ENCODE data around the gene FAM171A1. TPM values are rescaled to one million over a fixed set of nuclear protein-coding genes. Genes with fewer than 3 reads are reported as not detected.
"Not testable (repeated sequence)": the region's sequence is repeated elsewhere in the genome, so short reads cannot be mapped to it uniquely, and the experiment has no call there.

Gene FAM171A1
- polyA plus RNA-seq, 1 donor (not counting 4 experiments of a cell fraction or from before 2014, with no cell fraction given), result 8.8 TPM

DNA sequence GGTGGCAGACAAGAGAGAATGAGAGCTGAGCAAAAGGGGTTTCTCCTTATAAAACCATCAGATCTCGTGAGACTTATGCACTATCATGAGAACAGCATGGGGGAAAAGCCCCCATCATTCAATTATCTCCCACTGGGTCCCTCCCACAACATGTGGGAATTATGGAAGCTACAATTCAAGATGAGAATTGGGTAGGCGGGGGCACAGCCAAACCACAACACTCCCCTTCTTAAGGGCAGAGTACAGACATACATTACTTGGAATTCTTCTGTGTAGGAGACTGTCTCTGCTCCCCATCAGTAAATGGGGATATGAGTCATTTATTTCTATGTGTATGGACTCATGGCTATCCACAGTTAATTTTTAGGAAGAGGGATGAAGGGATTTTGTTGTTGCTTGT lies 31.2 kb downstream of the FAM171A1 start:
- Histone ChIP-seq H3K79me2 (ENCODE audit: control insufficient read depth, insufficient read depth, low read length) (peaks cover 7% of the 10 kb centered on the region), H3K4me2 (ENCODE audit: control insufficient read depth, extremely low read depth, insufficient read depth, low read depth, low read length) (no peak overlapping the region), H3K36me3 (ENCODE audit: control insufficient read depth in 2 of 2, extremely low read depth in 1 of 2, insufficient read depth in 2 of 2, low read length in 2 of 2) (no peaks in the 10 kb centered on the region), H3K4me3 (ENCODE audit: control insufficient read depth in 2 of 3, extremely low read depth in 1 of 3, insufficient read depth in 2 of 3, low read depth in 1 of 3, low read length in 3 of 3) (no peak overlapping the region), H3K27ac (ENCODE audit: control insufficient read depth, insufficient read depth, low read length) (no peak overlapping the region), H2AFZ (ENCODE audit: control insufficient read depth, low read length) (no peak overlapping the region), H3K4me1 (ENCODE audit: control insufficient read depth, extremely low read depth, insufficient read depth, low read length) (peaks cover 4% of the 10 kb centered on the region), H3K9ac (ENCODE audit: control insufficient read depth, extremely low read depth, insufficient read depth, low read length) (no peak overlapping the region), H3K9me1 (ENCODE audit: control insufficient read depth, extremely low read depth, insufficient read depth, low read length) (no peaks in the 10 kb centered on the region), H3K27me3 (ENCODE audit: control insufficient read depth, extremely low read depth, insufficient read depth, low read length) (no peaks in the 10 kb centered on the region), H4K20me1 (ENCODE audit: control insufficient read depth, extremely low read depth, insufficient read depth, low read length) (no peaks in the 10 kb centered on the region), H3K9me3 (ENCODE audit: control insufficient read depth, low read depth, low read length) (no peaks in the 10 kb centered on the region)
- no peak for TF ChIP-seq EZH2 (IDR thresholded peaks at IDR 0.05; ENCODE audit: low read length)
- TF ChIP-seq, protein P1, sequence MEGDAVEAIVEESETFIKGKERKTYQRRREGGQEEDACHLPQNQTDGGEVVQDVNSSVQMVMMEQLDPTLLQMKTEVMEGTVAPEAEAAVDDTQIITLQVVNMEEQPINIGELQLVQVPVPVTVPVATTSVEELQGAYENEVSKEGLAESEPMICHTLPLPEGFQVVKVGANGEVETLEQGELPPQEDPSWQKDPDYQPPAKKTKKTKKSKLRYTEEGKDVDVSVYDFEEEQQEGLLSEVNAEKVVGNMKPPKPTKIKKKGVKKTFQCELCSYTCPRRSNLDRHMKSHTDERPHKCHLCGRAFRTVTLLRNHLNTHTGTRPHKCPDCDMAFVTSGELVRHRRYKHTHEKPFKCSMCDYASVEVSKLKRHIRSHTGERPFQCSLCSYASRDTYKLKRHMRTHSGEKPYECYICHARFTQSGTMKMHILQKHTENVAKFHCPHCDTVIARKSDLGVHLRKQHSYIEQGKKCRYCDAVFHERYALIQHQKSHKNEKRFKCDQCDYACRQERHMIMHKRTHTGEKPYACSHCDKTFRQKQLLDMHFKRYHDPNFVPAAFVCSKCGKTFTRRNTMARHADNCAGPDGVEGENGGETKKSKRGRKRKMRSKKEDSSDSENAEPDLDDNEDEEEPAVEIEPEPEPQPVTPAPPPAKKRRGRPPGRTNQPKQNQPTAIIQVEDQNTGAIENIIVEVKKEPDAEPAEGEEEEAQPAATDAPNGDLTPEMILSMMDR (optimal IDR thresholded peaks at IDR 0.05 in 1 of 3, IDR thresholded peaks at IDR 0.05 in 1 of 3, conservative IDR thresholded peaks at IDR 0.05 in 1 of 3; ENCODE audit: extremely low read depth in 1 of 3, insufficient read depth in 2 of 3, low read length in 3 of 3), result no peak
- dilution Hi-C loops (cut with MboI; ENCODE audit: extremely low pct_ligation_motif_present, low sequenced_read_pairs), result no loop called here
- no peak for FAIRE-seq
- DNase-seq (ENCODE audit: low read depth, low spot score), result no peak

DNA sequence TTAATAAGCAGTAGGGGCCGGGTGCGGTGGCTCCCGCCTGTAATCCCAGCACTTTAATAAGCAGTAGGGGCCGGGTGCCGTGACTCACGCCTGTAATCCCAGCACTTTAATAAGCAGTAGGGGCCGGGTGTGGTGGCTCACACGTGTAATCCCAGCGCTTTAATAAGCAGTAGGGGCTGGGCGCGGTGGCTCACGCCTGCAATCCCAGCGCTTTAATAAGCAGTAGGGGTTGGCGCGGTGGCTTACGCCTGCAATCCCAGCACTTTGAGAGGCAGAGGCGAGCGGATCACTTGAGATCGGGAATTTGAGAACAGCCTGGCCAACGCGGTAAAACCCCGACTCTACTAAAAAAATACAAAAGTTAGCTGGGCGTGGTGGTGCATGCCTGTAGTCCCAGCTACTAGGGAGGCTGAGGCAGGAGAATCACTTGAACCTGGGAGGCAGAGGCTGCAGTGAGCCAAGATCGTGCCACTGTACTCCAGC lies 33.6 kb downstream of the FAM171A1 start:
- H3K4me1 ChIP-seq (ENCODE audit: control insufficient read depth, extremely low read depth, insufficient read depth, low read length); H3K27me3 ChIP-seq (ENCODE audit: control insufficient read depth, extremely low read depth, insufficient read depth, low read length); H3K4me3 ChIP-seq (ENCODE audit: control insufficient read depth in 2 of 3, extremely low read depth in 1 of 3, insufficient read depth in 2 of 3, low read depth in 1 of 3, low read length in 3 of 3); H4K20me1 ChIP-seq (ENCODE audit: control insufficient read depth, extremely low read depth, insufficient read depth, low read length); H3K36me3 ChIP-seq (ENCODE audit: control insufficient read depth in 2 of 2, extremely low read depth in 1 of 2, insufficient read depth in 2 of 2, low read length in 2 of 2); DNase-seq (ENCODE audit: low read depth, low spot score); H3K79me2 ChIP-seq (ENCODE audit: control insufficient read depth, insufficient read depth, low read length); H2AFZ ChIP-seq (ENCODE audit: control insufficient read depth, low read length); H3K27ac ChIP-seq (ENCODE audit: control insufficient read depth, insufficient read depth, low read length); FAIRE-seq; H3K4me2 ChIP-seq (ENCODE audit: control insufficient read depth, extremely low read depth, insufficient read depth, low read depth, low read length); H3K9me1 ChIP-seq (ENCODE audit: control insufficient read depth, extremely low read depth, insufficient read depth, low read length); H3K9me3 ChIP-seq (ENCODE audit: control insufficient read depth, low read depth, low read length); dilution Hi-C loops (cut with MboI; ENCODE audit: extremely low pct_ligation_motif_present, low sequenced_read_pairs); H3K9ac ChIP-seq (ENCODE audit: control insufficient read depth, extremely low read depth, insufficient read depth, low read length): not testable (repeated sequence)

DNA sequence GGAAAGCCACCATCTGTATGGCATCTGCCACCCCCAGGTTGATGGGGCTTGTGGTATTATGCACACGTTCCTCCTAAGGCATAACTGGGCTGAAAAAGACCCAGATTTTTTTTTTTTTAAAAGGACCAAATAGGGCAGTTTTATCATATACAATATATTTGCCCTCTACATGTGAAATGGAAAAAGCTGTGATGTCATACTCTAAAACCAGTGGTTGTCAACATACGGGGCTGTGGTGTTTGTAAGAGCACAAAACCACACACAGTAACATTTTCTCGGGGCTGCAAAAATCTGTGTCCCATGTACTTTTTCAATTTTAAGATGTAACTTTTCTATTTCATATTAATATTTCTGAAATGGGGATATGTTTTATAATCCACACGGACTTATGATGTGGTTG lies 34.9 kb downstream of the FAM171A1 start:
- H3K9me3 ChIP-seq (ENCODE audit: control insufficient read depth, low read depth, low read length), result no peaks in the 10 kb centered on the region
- dilution Hi-C loops (cut with MboI; ENCODE audit: extremely low pct_ligation_motif_present, low sequenced_read_pairs), result no loop called here
- no peak overlapping the region for H2AFZ ChIP-seq (ENCODE audit: control insufficient read depth, low read length)
- H3K9me1 ChIP-seq (ENCODE audit: control insufficient read depth, extremely low read depth, insufficient read depth, low read length), result no peaks in the 10 kb centered on the region
- H3K27ac ChIP-seq (ENCODE audit: control insufficient read depth, insufficient read depth, low read length), result no peak overlapping the region
- H3K79me2 ChIP-seq (ENCODE audit: control insufficient read depth, insufficient read depth, low read length), result no peaks in the 10 kb centered on the region
- H3K27me3 ChIP-seq (ENCODE audit: control insufficient read depth, extremely low read depth, insufficient read depth, low read length), result no peaks in the 10 kb centered on the region
- FAIRE-seq (no peak), DNase-seq (ENCODE audit: low read depth, low spot score) (no peak)
- no peak overlapping the region for H3K4me2 ChIP-seq (ENCODE audit: control insufficient read depth, extremely low read depth, insufficient read depth, low read depth, low read length)
- no peak overlapping the region for H3K4me3 ChIP-seq (ENCODE audit: control insufficient read depth in 2 of 3, extremely low read depth in 1 of 3, insufficient read depth in 2 of 3, low read depth in 1 of 3, low read length in 3 of 3)
- no peak overlapping the region for H3K9ac ChIP-seq (ENCODE audit: control insufficient read depth, extremely low read depth, insufficient read depth, low read length)
- no peak for TF ChIP-seq EZH2 (IDR thresholded peaks at IDR 0.05; ENCODE audit: low read length)
- TF ChIP-seq, protein P1 (optimal IDR thresholded peaks at IDR 0.05 in 1 of 3, IDR thresholded peaks at IDR 0.05 in 1 of 3, conservative IDR thresholded peaks at IDR 0.05 in 1 of 3; ENCODE audit: extremely low read depth in 1 of 3, insufficient read depth in 2 of 3, low read length in 3 of 3), result no peak
- no peaks in the 10 kb centered on the region for H3K4me1 ChIP-seq (ENCODE audit: control insufficient read depth, extremely low read depth, insufficient read depth, low read length)
- no peaks in the 10 kb centered on the region for H4K20me1 ChIP-seq (ENCODE audit: control insufficient read depth, extremely low read depth, insufficient read depth, low read length)
- no peaks in the 10 kb centered on the region for H3K36me3 ChIP-seq (ENCODE audit: control insufficient read depth in 2 of 2, extremely low read depth in 1 of 2, insufficient read depth in 2 of 2, low read length in 2 of 2)
